KMS-11 (cell line): ENCODE measurements around the gene TMEM163.

ENCODE experiments used
- H2AFZ ChIP-seq: fragments of 200-600 bp; sonication (generic); 2 replicates; pipeline ENCODE4 v1.6.1; 2016; ENCODE audit warnings: antibody characterized with exemption, mixed run types, low read depth
- H3K27ac ChIP-seq: fragments of 200-600 bp; sonication (generic); 2 replicates; pipeline ENCODE4 v1.6.1; 2016; ENCODE audit warnings: mild to moderate bottlenecking, mixed run types
- H3K27me3 ChIP-seq: fragments of 200-600 bp; sonication (generic); 2 replicates; pipeline ENCODE4 v1.6.1; 2017; ENCODE audit warnings: mild to moderate bottlenecking, low read depth, mixed run types, moderate library complexity; ENCODE audit not compliant: insufficient read depth
- H3K36me3 ChIP-seq: fragments of 200-600 bp; sonication (generic); 2 replicates; pipeline ENCODE4 v1.6.1; 2017; ENCODE audit warnings: mild to moderate bottlenecking, mixed run types; ENCODE audit not compliant: insufficient read depth
- H3K4me1 ChIP-seq: fragments of 200-600 bp; sonication (generic); 2 replicates; pipeline ENCODE4 v1.6.1; 2016; ENCODE audit warnings: mild to moderate bottlenecking, low read depth, mixed run types; ENCODE audit not compliant: poor library complexity, severe bottlenecking
- H3K4me2 ChIP-seq: fragments of 200-600 bp; sonication (generic); 2 replicates; pipeline ENCODE4 v1.7.0; 2016; ENCODE audit warnings: mild to moderate bottlenecking, mixed run types
- H3K4me3 ChIP-seq: fragments of 200-600 bp; sonication (generic); IDR thresholded peaks from 2 replicates; pipeline ENCODE4 v1.6.1; 2017; ENCODE audit warnings: low read depth, low read length, mixed read lengths; ENCODE audit not compliant: insufficient read depth
- H3K79me2 ChIP-seq: fragments of 200-600 bp; sonication (generic); 2 replicates; pipeline ENCODE4 v1.6.1; 2016; ENCODE audit warnings: low read depth, mixed run types; ENCODE audit not compliant: insufficient read depth
- H3K9ac ChIP-seq: fragments of 200-600 bp; sonication (generic); 2 replicates; pipeline ENCODE4 v1.6.1; 2016; ENCODE audit warnings: mild to moderate bottlenecking, mixed run types
- H4K20me1 ChIP-seq: fragments of 200-600 bp; sonication (generic); 2 replicates; pipeline ENCODE4 v1.6.1; 2016; ENCODE audit warnings: mild to moderate bottlenecking, mixed run types; ENCODE audit not compliant: insufficient read depth
- TF ChIP-seq, protein P1 (sequence below): fragments of 200-600 bp; sonication (generic); conservative IDR thresholded peaks from 2 replicates; pipeline ENCODE4 v1.6.1; 2017; ENCODE audit warnings: low read depth, mild to moderate bottlenecking, antibody characterized with exemption, low read length, moderate library complexity, mixed read lengths

TMEM163 gene

DNA sequence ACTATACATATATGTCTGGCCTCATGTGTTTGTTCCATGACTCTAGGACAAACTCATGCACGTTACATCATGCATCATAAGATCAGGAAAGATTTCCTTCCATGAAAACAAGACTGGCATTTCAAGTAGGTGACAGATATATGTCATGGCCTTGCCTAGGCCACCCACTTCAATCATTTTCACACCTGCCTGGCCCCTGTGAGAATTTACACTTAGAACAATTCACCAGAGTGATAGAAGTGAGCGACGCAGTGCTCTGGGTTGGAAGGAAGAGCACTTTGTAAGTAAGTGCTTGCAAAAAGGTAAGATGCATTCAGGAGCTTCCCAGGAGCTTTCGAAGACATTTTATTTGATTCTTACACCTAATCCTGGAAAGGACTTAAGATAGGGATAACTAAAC is 39.5 kb downstream of the TMEM163 start:
- no peaks in the 10 kb centered on the region for H3K4me1 ChIP-seq
- no peak overlapping the region for H3K4me3 ChIP-seq
- no peaks in the 10 kb centered on the region for H3K79me2 ChIP-seq
- no peaks in the 10 kb centered on the region for H3K27me3 ChIP-seq
- H4K20me1 ChIP-seq, result no peaks in the 10 kb centered on the region
- no peak overlapping the region for H3K27ac ChIP-seq
- TF ChIP-seq, protein P1, sequence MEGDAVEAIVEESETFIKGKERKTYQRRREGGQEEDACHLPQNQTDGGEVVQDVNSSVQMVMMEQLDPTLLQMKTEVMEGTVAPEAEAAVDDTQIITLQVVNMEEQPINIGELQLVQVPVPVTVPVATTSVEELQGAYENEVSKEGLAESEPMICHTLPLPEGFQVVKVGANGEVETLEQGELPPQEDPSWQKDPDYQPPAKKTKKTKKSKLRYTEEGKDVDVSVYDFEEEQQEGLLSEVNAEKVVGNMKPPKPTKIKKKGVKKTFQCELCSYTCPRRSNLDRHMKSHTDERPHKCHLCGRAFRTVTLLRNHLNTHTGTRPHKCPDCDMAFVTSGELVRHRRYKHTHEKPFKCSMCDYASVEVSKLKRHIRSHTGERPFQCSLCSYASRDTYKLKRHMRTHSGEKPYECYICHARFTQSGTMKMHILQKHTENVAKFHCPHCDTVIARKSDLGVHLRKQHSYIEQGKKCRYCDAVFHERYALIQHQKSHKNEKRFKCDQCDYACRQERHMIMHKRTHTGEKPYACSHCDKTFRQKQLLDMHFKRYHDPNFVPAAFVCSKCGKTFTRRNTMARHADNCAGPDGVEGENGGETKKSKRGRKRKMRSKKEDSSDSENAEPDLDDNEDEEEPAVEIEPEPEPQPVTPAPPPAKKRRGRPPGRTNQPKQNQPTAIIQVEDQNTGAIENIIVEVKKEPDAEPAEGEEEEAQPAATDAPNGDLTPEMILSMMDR, result no peak
- no peak overlapping the region for H3K9ac ChIP-seq
- no peak overlapping the region for H2AFZ ChIP-seq
- H3K4me2 ChIP-seq, result no peak overlapping the region
- no peaks in the 10 kb centered on the region for H3K36me3 ChIP-seq

DNA sequence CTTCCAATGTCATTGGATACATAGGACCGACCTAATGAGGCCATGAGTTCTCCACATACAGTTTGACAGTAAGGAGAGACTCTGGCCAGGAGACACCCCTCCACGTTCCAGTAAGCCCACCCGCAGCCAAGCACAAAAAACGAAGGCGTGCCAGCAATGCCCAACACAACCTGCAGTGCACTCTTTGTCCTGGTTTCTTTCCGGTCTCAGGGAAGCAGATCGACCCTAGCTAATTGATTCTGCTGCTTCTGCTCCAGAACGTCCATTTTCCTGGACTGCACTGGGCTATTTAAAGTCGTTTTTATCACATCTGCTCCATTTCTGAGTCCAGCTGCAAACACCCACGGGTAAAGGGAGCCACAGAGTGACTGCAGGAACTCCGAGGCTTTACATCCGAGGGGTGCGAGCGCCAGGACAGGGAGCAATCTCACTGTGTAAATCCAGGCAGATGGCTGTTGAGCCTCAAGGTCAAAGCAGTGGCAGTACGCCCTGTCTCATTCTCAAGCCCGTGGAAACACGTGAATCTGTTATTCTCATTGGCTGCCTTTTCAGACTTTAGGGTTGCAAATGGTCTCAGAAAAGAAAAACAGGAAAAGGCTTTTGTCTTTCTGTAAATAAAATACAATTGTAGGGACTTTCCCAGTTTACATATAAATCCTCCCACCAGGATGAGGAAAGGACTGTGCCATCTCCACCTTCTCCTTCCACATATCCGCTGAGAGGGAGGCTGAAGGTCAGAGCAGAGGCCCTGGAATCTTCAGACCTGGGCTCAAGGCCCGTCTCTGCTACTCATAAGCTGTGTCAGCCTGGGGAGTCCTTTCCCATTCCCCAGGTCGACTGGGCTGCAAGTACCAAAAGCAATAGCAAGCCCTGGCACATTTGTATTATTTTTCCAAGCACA is 40.7 kb downstream of the TMEM163 start:
- TF ChIP-seq, protein P1, result no peak
- Histone ChIP-seq H2AFZ (no peak overlapping the region), H3K36me3 (no peaks in the 10 kb centered on the region), H3K4me2 (no peak overlapping the region), H3K9ac (no peak overlapping the region), H3K4me1 (no peaks in the 10 kb centered on the region), H3K4me3 (no peak overlapping the region), H3K79me2 (no peaks in the 10 kb centered on the region), H3K27me3 (no peaks in the 10 kb centered on the region), H4K20me1 (no peaks in the 10 kb centered on the region), H3K27ac (no peak overlapping the region)

DNA sequence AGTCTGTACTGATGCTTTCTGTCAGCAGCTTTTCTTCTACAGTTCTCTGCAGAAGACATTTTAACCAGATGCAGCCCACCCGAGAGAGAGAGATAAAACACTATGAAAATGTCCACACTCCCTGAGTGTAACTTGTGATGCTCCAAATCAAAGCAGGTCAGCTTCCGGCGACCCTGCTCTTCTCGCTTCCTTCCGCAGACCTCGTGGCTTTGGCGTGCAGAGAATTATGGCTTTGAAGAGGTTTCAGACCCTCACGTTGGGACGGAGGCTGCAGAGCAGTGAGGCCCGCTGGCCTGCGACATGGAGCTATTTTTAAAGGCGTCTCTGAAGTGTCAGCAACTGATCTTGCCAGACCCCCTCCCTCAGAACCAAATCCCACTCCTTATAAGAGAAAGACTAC is 41.8 kb downstream of the TMEM163 start:
- no peaks in the 10 kb centered on the region for H3K36me3 ChIP-seq
- TF ChIP-seq, protein P1, result no peak
- no peaks in the 10 kb centered on the region for H3K79me2 ChIP-seq
- no peaks in the 10 kb centered on the region for H3K4me1 ChIP-seq
- no peak overlapping the region for H3K9ac ChIP-seq
- no peak overlapping the region for H2AFZ ChIP-seq
- H4K20me1 ChIP-seq, result no peaks in the 10 kb centered on the region
- no peak overlapping the region for H3K4me2 ChIP-seq
- no peak overlapping the region for H3K4me3 ChIP-seq
- H3K27ac ChIP-seq, result no peak overlapping the region
- no peaks in the 10 kb centered on the region for H3K27me3 ChIP-seq

DNA sequence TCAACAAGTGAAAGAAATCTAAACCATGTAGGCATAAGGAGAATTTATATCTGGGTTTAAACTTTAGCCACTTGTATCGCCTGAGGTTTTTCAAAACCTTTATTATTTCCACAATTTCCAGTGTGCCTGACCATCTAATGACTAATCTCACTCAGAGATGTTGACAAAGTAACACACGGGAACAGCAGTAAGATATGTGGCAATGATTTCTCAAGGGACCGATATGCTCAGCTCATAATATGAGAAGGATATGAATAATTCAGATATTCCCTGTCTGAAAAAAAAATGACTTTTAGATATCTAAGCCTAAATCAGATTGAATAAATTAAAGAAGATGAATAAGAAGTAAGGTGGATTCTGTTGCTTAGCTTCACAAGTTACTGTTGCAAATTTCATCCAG is 43.5 kb downstream of the TMEM163 start:
- Histone ChIP-seq H3K27ac (no peak overlapping the region), H3K79me2 (no peaks in the 10 kb centered on the region), H4K20me1 (no peaks in the 10 kb centered on the region)

More for the DNA sequence above, 43.5 kb downstream of the TMEM163 start:
- TF ChIP-seq, protein P1, result no peak
- no peak overlapping the region for H3K4me2 ChIP-seq
- H3K4me3 ChIP-seq, result no peak overlapping the region
- no peak overlapping the region for H2AFZ ChIP-seq
- H3K27me3 ChIP-seq, result no peaks in the 10 kb centered on the region
- no peak overlapping the region for H3K9ac ChIP-seq
- H3K4me1 ChIP-seq, result no peaks in the 10 kb centered on the region
- H3K36me3 ChIP-seq, result no peaks in the 10 kb centered on the region
